GM20000 (cell line): Measurements from ENCODE around the gene CD99L2.
A peak's percentile ranks its signal among the peaks of the same experiment; 100 is the strongest.

Source experiments
- DNase-seq: peaks from one replicate; pipeline ENCODE4 v3.0.0; 2012; ENCODE audit warnings: low spot score
- CTCF ChIP-seq: IDR thresholded peaks from 2 replicates; pipeline ENCODE4 v1.5.1; 2012; ENCODE audit warnings: mild to moderate bottlenecking, control low read depth; ENCODE audit errors: extremely low read depth, missing control alignments

Gene CD99L2

GRCh38 chrX:150907474-150907873 lies 9.0 kb upstream of the CD99L2 start:
- no peak for DNase-seq
- no peak for TF ChIP-seq CTCF

DNA sequence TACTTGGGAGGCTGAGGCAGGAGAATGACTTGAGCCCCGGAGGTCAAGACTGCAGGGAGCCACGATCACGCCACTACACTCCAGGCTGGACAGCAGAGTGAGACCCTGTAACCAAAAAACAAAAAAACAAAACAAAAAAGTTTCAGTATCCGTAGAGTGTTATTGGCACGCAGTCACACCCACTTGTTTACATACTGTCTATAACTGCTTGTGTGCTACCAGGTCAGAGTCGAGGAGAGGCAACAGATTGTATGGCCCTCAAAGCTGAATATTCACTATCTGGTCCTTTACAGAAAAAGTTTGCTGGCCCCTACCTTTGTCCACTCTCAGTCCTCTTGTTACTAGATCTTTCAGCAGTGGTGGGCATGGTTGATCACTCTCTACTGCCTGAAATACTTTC lies 8.2 kb upstream of the CD99L2 start:
- no peak for TF ChIP-seq CTCF
- no peak for DNase-seq

DNA sequence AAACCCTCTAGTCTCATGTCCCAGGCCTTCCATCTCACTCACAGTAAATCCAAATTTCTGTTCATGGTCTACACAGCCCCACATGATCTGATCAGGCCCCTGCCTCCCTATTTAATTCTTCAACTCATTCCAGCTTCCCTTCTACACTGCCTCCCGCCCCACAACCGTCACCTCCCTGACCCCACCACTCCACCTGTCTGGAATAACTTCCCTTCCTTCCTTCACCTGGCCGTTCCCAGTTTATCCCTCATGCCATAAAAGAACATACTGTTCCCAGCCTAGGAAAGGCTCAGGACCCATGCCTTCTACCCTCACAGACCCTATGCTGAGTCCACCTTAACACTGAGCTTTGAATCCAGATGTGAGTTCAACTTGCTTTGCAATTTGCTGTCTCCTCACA lies 6.8 kb upstream of the CD99L2 start:
- DNase-seq: no peak
- no peak for TF ChIP-seq CTCF

DNA sequence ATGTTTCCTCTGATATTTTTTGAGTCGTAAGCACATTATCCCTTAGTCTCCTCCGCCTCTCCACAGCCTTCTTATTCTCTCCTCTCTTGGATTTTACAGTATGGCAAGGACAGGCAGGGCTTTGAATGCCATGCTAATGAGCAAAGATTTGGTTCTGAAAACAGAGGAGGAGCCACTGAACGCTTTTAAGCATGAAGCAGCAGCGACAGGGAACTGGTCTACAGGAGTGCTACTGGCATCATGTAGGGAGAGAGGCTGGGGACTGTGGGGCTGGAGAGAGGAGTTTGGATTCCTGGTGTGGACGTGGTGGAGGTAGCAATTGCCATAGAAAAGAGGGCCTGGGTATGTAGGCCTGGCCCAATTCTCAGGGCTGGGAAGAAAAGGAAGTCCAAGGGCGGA lies 4.6 kb upstream of the CD99L2 start:
- TF ChIP-seq CTCF: no peak
- no peak for DNase-seq

- no peak for TF ChIP-seq CTCF
- DNase-seq: no peak
Measured at GRCh38 chrX:150902434-150903109, 4.1 kb upstream of the CD99L2 start.

GRCh38 chrX:150899191-150899757 lies 806 bp upstream of the CD99L2 start:
- DNase-seq: peak; percentile 35
- no peak for TF ChIP-seq CTCF

DNA sequence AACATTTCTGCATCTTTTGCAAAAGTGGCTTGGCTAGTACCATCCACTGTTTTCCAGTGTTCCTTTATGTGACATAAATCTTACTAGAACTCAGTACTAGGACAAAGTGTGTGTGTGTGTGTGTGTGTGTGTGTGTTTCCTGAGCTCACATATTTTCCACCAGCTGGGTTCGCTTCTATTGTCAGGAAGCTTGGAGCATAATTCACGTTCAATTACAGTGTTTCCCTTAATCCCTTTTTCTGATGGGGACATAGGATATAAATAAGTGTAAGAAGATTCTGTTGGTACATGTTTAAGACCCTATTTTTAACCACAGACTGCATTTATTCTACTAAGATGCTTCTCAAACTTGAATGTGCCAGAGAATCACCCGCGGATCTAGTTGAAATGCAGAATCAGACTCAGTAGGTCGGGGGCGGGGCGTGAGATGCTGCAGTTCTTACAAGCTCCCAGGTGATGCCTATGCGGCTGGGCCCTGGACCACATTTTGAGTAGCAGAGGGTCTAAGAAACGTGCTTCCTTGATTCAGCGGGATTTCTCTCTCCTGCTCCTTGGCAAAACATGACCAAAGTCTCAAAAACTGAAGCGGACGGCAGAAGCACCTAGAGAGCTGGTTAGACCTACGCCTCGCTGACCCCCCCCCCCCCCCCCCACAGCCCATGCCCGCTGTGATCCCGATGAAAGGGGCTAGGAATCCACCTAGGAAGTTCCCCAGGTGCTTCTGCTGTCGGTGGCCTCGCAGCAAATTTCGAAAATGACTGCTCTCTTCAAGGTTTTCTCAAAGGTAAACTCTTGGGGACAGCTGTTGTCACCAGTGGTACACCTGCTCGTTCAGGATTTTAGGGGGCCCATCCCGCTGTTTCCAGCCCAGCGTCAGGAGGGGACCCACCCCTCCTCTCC lies 797 bp downstream of the CD99L2 start:
- no peak for TF ChIP-seq CTCF
- DNase-seq: peak; percentile 9
